WI38 (cell line): Measurements from ENCODE around the gene ERCC5.

Experiments used
- H3K4me3 ChIP-seq: 2 replicates; pipeline ENCODE4 v1.5.1; 2011; ENCODE audit warnings: low read depth, mild to moderate bottlenecking, control low read depth, low read length
- TF ChIP-seq, protein P1 (sequence below): IDR thresholded peaks from 2 replicates; pipeline ENCODE4 v1.5.1; 2012; ENCODE audit warnings: low read depth, mild to moderate bottlenecking, control low read depth, low read length

ERCC5 gene

DNA sequence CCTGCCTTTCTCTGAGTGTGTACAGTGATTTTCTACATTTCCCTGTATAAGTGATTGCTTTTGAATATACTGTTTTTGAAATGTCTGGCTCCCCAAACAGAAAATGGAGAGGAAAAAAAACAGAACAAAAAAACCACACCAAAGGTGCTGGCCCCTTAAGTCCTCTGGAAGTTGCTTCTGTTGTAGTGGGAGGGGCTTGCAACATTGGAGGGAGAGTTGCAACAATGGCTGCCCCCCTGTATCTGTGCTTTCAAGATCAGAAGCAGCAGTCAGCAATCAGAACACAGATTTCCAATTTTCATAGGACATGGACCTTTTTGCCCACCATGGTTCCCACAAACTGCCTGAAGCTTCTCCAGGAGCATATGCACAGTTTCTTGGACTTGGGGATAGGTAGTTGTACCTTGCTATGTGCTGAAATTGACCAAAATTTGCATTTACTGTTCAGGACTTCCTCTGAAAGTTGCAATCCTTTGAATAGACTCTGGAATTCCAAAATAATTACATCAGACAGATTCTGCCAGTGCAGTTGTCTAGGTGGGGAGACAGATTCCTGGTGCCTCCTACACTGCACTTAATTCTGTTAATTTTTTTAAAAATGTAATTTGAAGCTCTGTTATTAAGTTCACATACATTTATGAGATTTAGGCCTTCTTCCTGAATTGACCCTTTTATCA is 33.1 kb upstream of the ERCC5 start:
- no peak overlapping the region for H3K4me3 ChIP-seq

DNA sequence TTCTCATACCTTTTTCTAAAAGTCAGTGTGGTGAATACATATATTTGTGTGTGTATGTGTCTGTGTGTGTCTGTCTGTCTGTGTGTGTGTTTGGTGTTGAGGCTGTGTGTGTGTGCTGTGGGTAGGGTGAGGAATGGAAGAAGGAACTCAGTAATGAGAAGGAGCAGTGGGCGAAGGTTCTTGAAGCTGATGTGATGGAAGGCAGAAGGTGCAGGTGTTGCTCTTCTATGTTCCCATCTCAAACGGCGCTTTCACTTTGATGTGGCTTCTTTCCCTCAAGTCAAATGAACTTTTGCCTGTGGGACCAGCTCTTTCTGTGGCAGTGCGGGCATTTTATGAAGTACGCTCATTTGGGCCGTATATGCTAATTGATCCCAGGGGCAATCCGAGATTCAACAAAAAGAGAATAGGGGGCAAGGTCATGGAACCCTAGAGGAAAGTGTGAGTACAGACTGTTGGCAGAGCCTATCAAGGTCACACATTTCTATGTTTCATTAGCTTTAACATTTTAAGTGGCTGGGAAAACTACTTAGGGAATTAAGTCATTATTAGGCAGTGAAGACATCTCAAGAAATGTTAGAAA is 31.7 kb upstream of the ERCC5 start:
- H3K4me3 ChIP-seq = no peak overlapping the region
- TF ChIP-seq, protein P1, sequence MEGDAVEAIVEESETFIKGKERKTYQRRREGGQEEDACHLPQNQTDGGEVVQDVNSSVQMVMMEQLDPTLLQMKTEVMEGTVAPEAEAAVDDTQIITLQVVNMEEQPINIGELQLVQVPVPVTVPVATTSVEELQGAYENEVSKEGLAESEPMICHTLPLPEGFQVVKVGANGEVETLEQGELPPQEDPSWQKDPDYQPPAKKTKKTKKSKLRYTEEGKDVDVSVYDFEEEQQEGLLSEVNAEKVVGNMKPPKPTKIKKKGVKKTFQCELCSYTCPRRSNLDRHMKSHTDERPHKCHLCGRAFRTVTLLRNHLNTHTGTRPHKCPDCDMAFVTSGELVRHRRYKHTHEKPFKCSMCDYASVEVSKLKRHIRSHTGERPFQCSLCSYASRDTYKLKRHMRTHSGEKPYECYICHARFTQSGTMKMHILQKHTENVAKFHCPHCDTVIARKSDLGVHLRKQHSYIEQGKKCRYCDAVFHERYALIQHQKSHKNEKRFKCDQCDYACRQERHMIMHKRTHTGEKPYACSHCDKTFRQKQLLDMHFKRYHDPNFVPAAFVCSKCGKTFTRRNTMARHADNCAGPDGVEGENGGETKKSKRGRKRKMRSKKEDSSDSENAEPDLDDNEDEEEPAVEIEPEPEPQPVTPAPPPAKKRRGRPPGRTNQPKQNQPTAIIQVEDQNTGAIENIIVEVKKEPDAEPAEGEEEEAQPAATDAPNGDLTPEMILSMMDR = no peak

More for the DNA sequence above, 33.1 kb upstream of the ERCC5 start:
- TF ChIP-seq, protein P1 = no peak

DNA sequence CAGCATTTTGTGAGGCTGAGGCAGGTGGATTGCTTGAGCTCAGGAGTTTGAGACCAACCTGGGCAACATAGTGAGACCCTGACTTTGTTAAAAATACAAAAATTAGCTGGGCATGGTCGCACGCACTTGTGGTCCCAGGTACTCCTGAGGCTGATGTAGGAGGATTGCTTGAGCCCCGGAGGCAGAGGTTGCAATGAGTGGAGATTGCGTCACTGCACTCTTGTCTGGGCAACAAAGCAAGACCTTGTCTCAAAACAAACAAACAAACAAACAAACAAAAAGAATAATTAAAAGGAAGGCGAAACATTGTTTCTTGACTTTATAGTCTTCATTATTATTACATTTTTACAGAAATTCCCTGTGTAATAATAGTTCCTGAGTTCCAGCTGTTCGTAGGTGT is 31.0 kb upstream of the ERCC5 start:
- no peak overlapping the region for H3K4me3 ChIP-seq
- TF ChIP-seq, protein P1 = no peak

DNA sequence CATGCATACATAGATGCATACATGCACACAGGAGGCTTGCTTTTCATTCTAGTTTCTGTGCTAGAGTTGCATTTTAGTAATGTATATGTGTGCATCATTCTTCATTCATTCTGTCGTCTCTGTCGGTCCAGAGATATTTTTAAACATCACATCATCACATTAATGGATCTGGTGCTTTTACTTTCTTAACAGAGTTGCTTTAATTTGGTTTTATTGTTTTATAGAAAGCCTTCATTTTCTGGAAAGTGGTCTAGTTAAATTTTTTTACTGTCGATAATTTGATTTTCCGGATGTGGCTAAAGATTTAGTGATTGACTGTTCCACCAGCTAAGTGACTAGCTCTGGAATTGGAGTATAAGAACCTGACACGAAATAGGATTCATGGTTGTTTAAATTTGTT is 30.0 kb upstream of the ERCC5 start:
- TF ChIP-seq, protein P1 = no peak
- H3K4me3 ChIP-seq = no peak overlapping the region

DNA sequence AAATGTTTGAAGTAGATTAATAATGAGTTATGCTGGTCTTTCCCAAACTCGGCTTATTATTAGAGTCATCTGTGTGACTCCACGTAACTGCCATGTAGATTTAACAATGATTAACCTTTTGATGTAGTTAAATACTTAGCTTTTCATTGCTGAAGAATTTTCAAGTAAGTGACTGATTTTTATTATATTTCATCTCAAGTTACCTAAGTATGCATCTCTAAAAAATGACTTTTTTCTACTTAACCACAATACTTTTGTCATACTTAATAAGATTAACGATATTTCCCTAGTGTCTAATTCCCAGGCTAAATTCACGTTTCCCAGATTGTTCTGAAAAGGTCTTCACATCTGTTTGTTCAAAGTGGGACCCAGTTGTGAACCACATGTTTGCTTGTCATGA is 29.1 kb upstream of the ERCC5 start:
- TF ChIP-seq, protein P1 = no peak
- H3K4me3 ChIP-seq = no peak overlapping the region

DNA sequence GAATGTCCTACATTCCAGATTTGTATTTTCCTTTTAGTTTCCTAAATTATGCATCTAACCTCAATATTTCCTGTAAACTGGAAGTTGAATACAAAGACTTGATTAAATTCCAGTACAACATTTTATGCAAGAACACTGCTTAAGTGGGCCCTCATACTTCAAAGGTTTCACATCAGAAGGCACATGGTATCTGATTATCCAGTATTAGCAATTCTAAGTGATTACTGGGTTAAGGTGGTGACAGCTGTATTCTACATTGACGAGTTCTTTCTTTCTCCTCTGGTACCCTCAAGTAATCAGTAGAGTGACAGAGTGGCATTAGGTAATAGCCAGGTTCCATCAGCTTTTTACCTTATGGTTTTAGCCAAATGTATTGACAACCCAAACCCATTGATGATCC is 28.6 kb upstream of the ERCC5 start:
- TF ChIP-seq, protein P1 = no peak
- H3K4me3 ChIP-seq = no peak overlapping the region

DNA sequence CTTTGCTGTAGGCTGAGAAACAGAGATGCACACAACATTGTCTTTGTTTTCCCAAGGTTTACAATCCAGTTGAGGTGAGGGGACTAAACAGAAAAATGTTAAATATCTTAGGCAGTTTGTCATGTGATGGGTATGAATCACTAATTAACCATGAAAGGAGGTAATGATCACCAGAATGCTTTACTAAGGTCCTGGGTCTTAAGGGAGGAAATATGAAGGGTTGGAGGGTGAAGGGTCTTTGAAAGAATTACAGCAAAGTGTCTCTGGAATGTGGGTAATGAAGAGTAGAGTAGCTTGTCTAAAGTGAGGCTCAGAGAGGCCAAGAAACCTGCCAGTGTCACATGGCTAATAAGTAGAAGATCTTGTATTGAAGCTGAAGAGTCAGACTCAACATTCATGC is 27.9 kb upstream of the ERCC5 start:
- H3K4me3 ChIP-seq = no peak overlapping the region
- TF ChIP-seq, protein P1 = no peak
